DMS153 treated with DMSO at 0.1 percent for 48 hours (cell line): ENCODE measurements around the gene SPINK5.

ENCODE experiments used
- DNase-seq: peaks from one replicate; lab custom pipeline; 2025; ENCODE audit not compliant: unreplicated experiment; lab: John Stamatoyannopoulos, UW

Gene SPINK5

GRCh38 chr5:148091991-148092964, 28.5 kb downstream of the SPINK5 start:
- no peak for DNase-seq

GRCh38 chr5:148094336-148094735, 30.6 kb downstream of the SPINK5 start:
- DNase-seq = no peak

- no peak for DNase-seq
These were observed 40.4 kb downstream of the SPINK5 start for GRCh38 chr5:148104226-148104625.

GRCh38 chr5:148107608-148108007, 43.8 kb downstream of the SPINK5 start:
- DNase-seq = peak; percentile 1

GRCh38 chr5:148113243-148113642, 49.5 kb downstream of the SPINK5 start:
- no peak for DNase-seq

GRCh38 chr5:148120317-148120716, 56.5 kb downstream of the SPINK5 start:
- no peak for DNase-seq

- no peak for DNase-seq
These were observed 61.9 kb downstream of the SPINK5 start for GRCh38 chr5:148125641-148126040.

GRCh38 chr5:148135091-148136048, 71.6 kb downstream of the SPINK5 start:
- DNase-seq = no peak

GRCh38 chr5:148140846-148141245, 77.1 kb downstream of the SPINK5 start:
- DNase-seq = no peak

GRCh38 chr5:148141645-148142044, 77.9 kb downstream of the SPINK5 start:
- no peak for DNase-seq

- DNase-seq = peak; percentile 0
These were observed 82.1 kb downstream of the SPINK5 start for GRCh38 chr5:148145916-148146315.

- no peak for DNase-seq
These were observed 82.7 kb downstream of the SPINK5 start for GRCh38 chr5:148146487-148146886.

- DNase-seq = peak; percentile 29
These were observed 83.6 kb downstream of the SPINK5 start for GRCh38 chr5:148147415-148147814.

- no peak for DNase-seq
These were observed 88.1 kb downstream of the SPINK5 start for GRCh38 chr5:148151872-148152271.

- DNase-seq = no peak
These were observed 89.0 kb downstream of the SPINK5 start for GRCh38 chr5:148152781-148153180.

GRCh38 chr5:148156609-148157008, 92.8 kb downstream of the SPINK5 start:
- DNase-seq = no peak

- DNase-seq = no peak
These were observed 98.3 kb downstream of the SPINK5 start for GRCh38 chr5:148162038-148162437.

GRCh38 chr5:148163345-148163744, 99.6 kb downstream of the SPINK5 start:
- DNase-seq = no peak

- DNase-seq = no peak
These were observed 102.9 kb downstream of the SPINK5 start for GRCh38 chr5:148166550-148167283.

GRCh38 chr5:148168246-148168645, 104.5 kb downstream of the SPINK5 start, which contains the start of gene SPINK14:
Gene SPINK14, plus strand, starts transcription at chr5:148168546. Its CDS starts 1,187 bp downstream, at chr5:148169733.
- DNase-seq = no peak

GRCh38 chr5:148172377-148172776, 108.6 kb downstream of the SPINK5 start:
- DNase-seq = no peak
